ENCODE results near the gene CHST13. TPM values are rescaled to one million over a fixed set of nuclear protein-coding genes. Genes with fewer than 3 reads are reported as not detected.

Gene CHST13, protein sequence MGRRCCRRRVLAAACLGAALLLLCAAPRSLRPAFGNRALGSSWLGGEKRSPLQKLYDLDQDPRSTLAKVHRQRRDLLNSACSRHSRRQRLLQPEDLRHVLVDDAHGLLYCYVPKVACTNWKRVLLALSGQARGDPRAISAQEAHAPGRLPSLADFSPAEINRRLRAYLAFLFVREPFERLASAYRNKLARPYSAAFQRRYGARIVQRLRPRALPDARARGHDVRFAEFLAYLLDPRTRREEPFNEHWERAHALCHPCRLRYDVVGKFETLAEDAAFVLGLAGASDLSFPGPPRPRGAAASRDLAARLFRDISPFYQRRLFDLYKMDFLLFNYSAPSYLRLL
- 0.09 TPM in 1 of 2 replicates, not detected in the other for total RNA-seq

DNA sequence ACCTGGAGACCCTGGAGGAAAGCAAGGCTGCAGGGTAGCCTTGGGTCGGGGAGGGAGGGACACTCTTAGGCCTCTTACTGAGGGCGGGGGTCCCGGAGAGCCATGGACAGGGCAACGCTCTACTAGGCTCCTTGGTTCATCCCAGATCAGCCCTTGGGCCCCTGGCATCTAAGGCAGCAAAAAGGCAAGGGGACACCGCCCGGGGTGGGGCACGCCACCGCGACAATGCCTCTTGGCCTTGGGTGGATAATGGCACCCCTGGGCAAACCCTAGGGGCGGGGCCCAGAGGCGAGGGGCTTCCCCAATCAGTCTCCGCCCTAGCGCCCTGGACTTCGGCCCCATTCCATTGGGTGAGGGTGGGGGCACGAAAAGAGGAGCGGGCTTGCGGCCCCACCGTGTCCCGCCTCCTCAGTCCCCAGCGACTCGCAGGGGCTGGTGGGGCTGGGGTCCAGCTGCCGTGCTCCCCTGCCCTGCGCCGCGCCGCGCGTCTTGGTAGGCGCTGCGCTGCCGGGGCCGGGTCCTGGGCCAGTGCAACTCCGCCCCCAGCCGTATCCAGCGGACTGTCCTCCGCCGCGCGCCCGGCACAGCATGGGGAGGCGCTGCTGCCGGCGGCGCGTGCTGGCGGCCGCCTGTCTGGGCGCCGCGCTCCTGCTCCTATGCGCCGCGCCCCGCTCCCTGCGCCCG, at the start of gene CHST13:
Gene CHST13, plus strand, starts transcription at position 411 of the 684 bp plus-strand sequence. Its CDS starts 178 bp downstream, at position 589.

DNA sequence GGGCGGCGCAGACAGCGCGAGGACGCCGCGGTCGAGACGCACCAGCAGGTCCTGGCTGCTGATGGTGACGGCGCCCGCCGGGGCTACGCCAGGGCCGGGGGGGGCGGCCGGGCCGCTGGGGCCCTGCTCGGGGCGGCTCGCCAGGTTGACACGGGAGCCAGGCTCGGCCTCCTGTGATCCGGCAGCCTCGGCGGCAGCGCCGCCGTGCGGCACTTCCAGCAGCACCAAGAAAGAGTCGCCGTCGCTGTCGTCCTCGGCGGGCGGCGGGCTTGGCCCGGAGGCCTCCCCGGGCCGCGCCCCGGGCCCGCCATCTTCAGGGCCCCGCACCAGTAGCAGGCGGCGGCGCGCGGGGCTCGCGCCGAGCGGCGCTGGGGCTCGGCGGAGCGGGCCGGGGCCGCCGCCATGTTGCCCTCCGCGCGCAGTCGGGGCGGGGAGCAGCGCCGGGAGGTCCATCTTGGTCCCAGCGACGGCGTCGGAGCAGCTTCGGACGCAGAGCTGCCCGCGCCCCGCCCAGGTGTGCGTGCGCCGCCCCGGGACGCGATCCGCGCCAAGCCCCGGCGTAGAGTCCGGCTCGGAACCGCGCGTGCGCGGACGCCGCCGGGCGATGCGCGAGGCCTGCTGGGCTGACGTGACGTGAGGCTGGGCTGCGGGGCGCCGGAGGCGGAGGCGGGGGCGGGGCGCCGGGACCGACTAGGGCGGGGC, 48.4 kb upstream of the CHST13 start, which contains the start of gene ZXDC:
Gene ZXDC, minus strand, starts transcription at position 479 of the 702 bp plus-strand sequence. Its CDS starts 26 bp downstream, at position 453.

DNA sequence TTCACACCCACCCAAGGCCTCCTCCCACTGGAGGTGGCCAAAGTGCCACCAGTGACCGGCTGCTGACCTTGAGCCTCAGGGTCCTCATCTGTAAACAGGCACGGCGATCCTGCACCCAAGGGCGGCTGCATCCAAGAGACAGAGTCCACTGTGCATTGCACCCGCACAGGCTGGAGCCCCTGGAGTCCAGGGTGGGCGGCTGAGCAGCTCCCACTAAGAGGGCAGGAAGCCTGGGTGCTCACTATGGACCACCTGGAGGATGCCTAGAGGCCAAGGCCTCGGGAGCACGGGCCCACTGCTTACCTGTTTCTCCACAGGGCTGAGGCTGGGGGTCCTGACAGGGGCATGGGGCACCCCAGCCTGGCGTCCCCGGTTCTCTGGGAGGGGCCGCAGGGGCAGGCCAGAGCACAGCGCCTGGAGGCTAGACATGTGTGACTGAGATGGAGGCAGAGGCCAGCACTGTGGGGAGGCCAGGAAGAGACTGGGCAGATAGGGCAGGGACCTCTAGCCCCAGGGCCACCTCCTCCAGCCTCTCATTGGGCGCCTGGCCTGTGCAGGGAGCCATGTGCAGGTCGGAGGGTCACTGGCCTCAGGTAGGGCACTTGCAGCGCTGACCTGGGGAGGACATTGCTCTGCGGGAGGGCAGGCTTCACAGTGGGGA, 6.5 kb upstream of the CHST13 start, which contains the start of gene UROC1:
Gene UROC1, minus strand, starts transcription at position 483 of the 661 bp plus-strand sequence. Its CDS starts 54 bp downstream, at position 429.

DNA sequence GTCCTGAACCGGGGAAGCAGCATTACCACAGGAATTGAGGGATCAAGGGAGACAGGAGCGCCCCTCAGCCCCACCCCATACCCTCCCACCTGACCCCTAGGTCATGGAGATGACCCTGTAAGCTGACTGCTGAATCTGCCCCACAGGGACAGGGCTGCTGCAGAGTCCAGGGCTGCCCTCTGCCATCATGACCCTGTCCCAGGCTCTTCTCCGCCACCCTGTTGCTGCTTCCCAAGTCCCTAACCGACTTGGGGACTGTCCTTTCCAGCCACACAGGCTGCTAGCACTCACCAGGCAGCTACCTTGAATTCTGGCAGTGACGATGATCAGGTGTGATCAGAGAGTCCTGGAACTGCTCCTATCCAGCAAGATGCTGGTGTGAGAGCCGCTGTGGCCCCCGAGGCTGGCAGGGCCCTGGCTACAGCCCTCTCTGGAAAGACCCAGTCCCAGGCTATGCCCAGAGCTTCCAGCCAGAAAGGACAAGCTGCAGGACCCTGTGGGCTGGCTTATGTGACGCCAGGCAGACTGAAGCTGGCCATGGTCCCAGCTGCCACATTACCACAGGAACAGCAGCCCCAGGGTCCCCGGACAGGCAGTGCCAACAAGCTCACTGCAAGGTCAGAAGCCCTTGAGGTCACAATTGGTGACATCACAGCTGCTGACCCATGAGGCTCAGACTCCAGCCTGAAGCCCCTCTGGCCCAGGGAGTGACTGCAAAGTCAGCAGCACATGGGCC, 34.5 kb downstream of the CHST13 start, which contains the start of gene C3orf22:
Gene C3orf22, minus strand, starts transcription at position 597 of the 736 bp plus-strand sequence. CDS start 5,542 bp downstream, outside the sequence.

Other genes starting within 250 kb of the CHST13 start
- 3.1 and 3.6 TPM in 2 replicates for gene KLF15, start 166.7 kb upstream of the CHST13 start, total RNA-seq
- not detected in 2 replicates for gene CFAP100, start 129.2 kb upstream of the CHST13 start, total RNA-seq
- 16.6 and 17.7 TPM in 2 replicates for gene ZXDC, start 48.3 kb upstream of the CHST13 start, total RNA-seq
- gene UROC1, start 6.4 kb upstream of the CHST13 start, total RNA-seq: not detected in 2 replicates
- gene C3orf22, start 34.8 kb downstream of the CHST13 start, total RNA-seq: not detected in 2 replicates
- gene TXNRD3, start 131.0 kb downstream of the CHST13 start, total RNA-seq: 14.3 and 16.2 TPM in 2 replicates
- gene CHCHD6, start 180.1 kb downstream of the CHST13 start, total RNA-seq: 14.3 and 15.2 TPM in 2 replicates